Measurements from ENCODE around the gene NRDC.

Gene NRDC

GRCh38 chr1:51870603-51871350, 7.8 kb downstream of the NRDC start:
- no peak overlapping the region for H3K4me3 ChIP-seq (ENCODE audit: low read length)

GRCh38 chr1:51867479-51868232, 10.9 kb downstream of the NRDC start:
- TF ChIP-seq CTCF (IDR thresholded peaks at IDR 0.05; ENCODE audit: insufficient read depth, low read depth, low read length, missing control alignments) = no peak
- H3K4me3 ChIP-seq (ENCODE audit: low read length) = no peak overlapping the region
- no peak for DNase-seq (ENCODE audit: low read depth)

More at GRCh38 chr1:51870603-51871350, 7.8 kb downstream of the NRDC start:
- no peak for TF ChIP-seq CTCF (IDR thresholded peaks at IDR 0.05; ENCODE audit: insufficient read depth, low read depth, low read length, missing control alignments)
- DNase-seq (ENCODE audit: low read depth) = peak; percentile 3

- H3K4me3 ChIP-seq (ENCODE audit: low read length) = no peak overlapping the region
- TF ChIP-seq CTCF (IDR thresholded peaks at IDR 0.05; ENCODE audit: insufficient read depth, low read depth, low read length, missing control alignments) = no peak
- DNase-seq (ENCODE audit: low read depth) = no peak
Observed at GRCh38 chr1:51863384-51863783, 15.1 kb downstream of the NRDC start.

- no peak for TF ChIP-seq CTCF (IDR thresholded peaks at IDR 0.05; ENCODE audit: insufficient read depth, low read depth, low read length, missing control alignments)
- DNase-seq (ENCODE audit: low read depth) = peak; percentile 5
Observed at GRCh38 chr1:51861669-51862068, 16.9 kb downstream of the NRDC start.

GRCh38 chr1:51859735-51860134, 18.8 kb downstream of the NRDC start:
- no peak overlapping the region for H3K4me3 ChIP-seq (ENCODE audit: low read length)
- no peak for DNase-seq (ENCODE audit: low read depth)
- no peak for TF ChIP-seq CTCF (IDR thresholded peaks at IDR 0.05; ENCODE audit: insufficient read depth, low read depth, low read length, missing control alignments)

More at GRCh38 chr1:51861669-51862068, 16.9 kb downstream of the NRDC start:
- H3K4me3 ChIP-seq (ENCODE audit: low read length) = no peak overlapping the region

GRCh38 chr1:51859333-51859732, 19.2 kb downstream of the NRDC start:
- H3K4me3 ChIP-seq (ENCODE audit: low read length) = no peak overlapping the region
- no peak for DNase-seq (ENCODE audit: low read depth)
- TF ChIP-seq CTCF (IDR thresholded peaks at IDR 0.05; ENCODE audit: insufficient read depth, low read depth, low read length, missing control alignments) = no peak

All from epithelial cell of esophagus (primary cell).